CD4-positive, CD25-positive, alpha-beta regulatory T cell (primary cell): ENCODE data around the gene SPRY4. TPM values are rescaled to one million over a fixed set of nuclear protein-coding genes. Genes with fewer than 3 reads are reported as not detected.

Experiments
- ATAC-seq, 2 donors: fragments of 150-1000 bp; cut with Tn5 transposase; one replicate each; pipeline ENCODE4 v1.10.0; 2021; ENCODE audit warnings: low read depth in 2 of 2, moderate number of reproducible peaks in 2 of 2, moderate library complexity in 1 of 2
- DNase-seq, 3 donors: peaks; one replicate each; pipeline versions ENCODE4 v3.0.0 to v3.0.0-alpha.2; 2012 to 2022; ENCODE audit warnings: mixed read lengths in 1 of 3
- H3K27ac ChIP-seq: one replicate; pipeline ENCODE4 v1.7.0; 2013; ENCODE audit warnings: mild to moderate bottlenecking, low read length; ENCODE audit not compliant: insufficient read depth, poor library complexity, severe bottlenecking
- H3K27me3 ChIP-seq: one replicate; pipeline ENCODE4 v1.7.0; 2013; ENCODE audit warnings: low read length; ENCODE audit not compliant: control insufficient read depth, insufficient read depth
- H3K36me3 ChIP-seq: one replicate; pipeline ENCODE4 v1.7.0; 2013; ENCODE audit warnings: mild to moderate bottlenecking, low read length, moderate library complexity; ENCODE audit not compliant: control insufficient read depth, insufficient read depth
- H3K4me1 ChIP-seq: 2 replicates; pipeline ENCODE4 v1.7.0; 2013; ENCODE audit warnings: mild to moderate bottlenecking, low read length; ENCODE audit not compliant: insufficient read depth, control insufficient read depth, poor library complexity, severe bottlenecking
- H3K4me3 ChIP-seq: one replicate; pipeline ENCODE4 v1.7.0; 2013; ENCODE audit warnings: low read depth, mild to moderate bottlenecking, low read length, moderate library complexity
- H3K9me3 ChIP-seq, 2 experiments: 1 replicate in 1 of 2; 2 replicates in 1 of 2; pipeline ENCODE4 v1.7.0; 2013; ENCODE audit warnings: low read length in 2 of 2, mild to moderate bottlenecking in 1 of 2, moderate library complexity in 1 of 2; ENCODE audit not compliant: control insufficient read depth in 2 of 2
- H3K27ac Mint-ChIP-seq, 3 donors: one replicate each; pipeline ENCODE4 v1.8.0; 2020 to 2022; ENCODE audit warnings: mild to moderate bottlenecking in 3 of 3, mixed read lengths in 3 of 3, moderate library complexity in 2 of 3
- H3K27me3 Mint-ChIP-seq: one replicate; pipeline ENCODE4 v1.8.0; 2022; ENCODE audit warnings: mild to moderate bottlenecking, mixed read lengths
- H3K36me3 Mint-ChIP-seq: one replicate; pipeline ENCODE4 v1.8.0; 2020; ENCODE audit warnings: mixed read lengths
- H3K4me1 Mint-ChIP-seq, 4 donors: one replicate each; pipeline ENCODE4 v1.8.0; 2020 to 2022; ENCODE audit warnings: mixed read lengths in 4 of 4, mild to moderate bottlenecking in 1 of 4
- H3K4me3 Mint-ChIP-seq, 4 donors: one replicate each; pipeline ENCODE4 v1.8.0; 2020 to 2022; ENCODE audit warnings: mild to moderate bottlenecking in 4 of 4, mixed read lengths in 4 of 4, moderate library complexity in 3 of 4
- H3K9me3 Mint-ChIP-seq, 7 donors: one replicate each; pipeline ENCODE4 v1.8.0; 2020 to 2022; ENCODE audit warnings: mixed read lengths in 7 of 7, mild to moderate bottlenecking in 3 of 7, moderate library complexity in 2 of 7
- polyA plus RNA-seq, 4 donors: library from polyadenylated mRNA; unstranded; fragments of 300-500 nt; fragmentation: Illumina TruSeq; gene quantifications; one replicate each; pipeline ENCODE4 v1.2.3, GENCODE V29; 2021
- total RNA-seq: library from RNA; stranded (reverse); gene quantifications from one replicate; pipeline ENCODE4 v1.2.3, GENCODE V29; 2022

The SPRY4 gene
- total and polyA plus RNA-seq, 5 donors from 2014 or later, result 0.52 TPM; not detected in 4

- no peak overlapping the region for H3K4me3 ChIP-seq
- Mint-ChIP-seq H3K27me3 (peaks cover 29% of the 10 kb centered on the region), H3K4me3 (no peak overlapping the region), H3K9me3 (no peaks in the 10 kb centered on the region), H3K4me1 (peaks cover 0 to 20% (median 11%) of the 10 kb centered on the region in 4 donors), H3K36me3 (peaks cover 7% of the 10 kb centered on the region), H3K27ac (no peak overlapping the region)
- H3K27ac ChIP-seq, result no peak overlapping the region
- no peaks in the 10 kb centered on the region for H3K9me3 ChIP-seq
- no peak for DNase-seq
- H3K4me1 ChIP-seq, result peaks cover 7% of the 10 kb centered on the region
- no peaks in the 10 kb centered on the region for H3K27me3 ChIP-seq
- no peak for ATAC-seq
- no peaks in the 10 kb centered on the region for H3K36me3 ChIP-seq
Observed at GRCh38 chr5:142317173-142317572, 7.6 kb downstream of the SPRY4 start.

- Mint-ChIP-seq H3K27ac (no peak overlapping the region), H3K27me3 (peaks cover 25% of the 10 kb centered on the region), H3K4me1 (peaks cover 0 to 20% (median 9%) of the 10 kb centered on the region in 4 donors), H3K36me3 (peaks cover 7% of the 10 kb centered on the region), H3K9me3 (no peaks in the 10 kb centered on the region), H3K4me3 (no peak overlapping the region)
- ATAC-seq (no peak), DNase-seq (no peak)
- no peak overlapping the region for H3K27ac ChIP-seq
- H3K36me3 ChIP-seq, result no peaks in the 10 kb centered on the region
- H3K27me3 ChIP-seq, result no peaks in the 10 kb centered on the region
- no peaks in the 10 kb centered on the region for H3K9me3 ChIP-seq
- no peak overlapping the region for H3K4me3 ChIP-seq
- peaks cover 7% of the 10 kb centered on the region for H3K4me1 ChIP-seq
Observed at GRCh38 chr5:142316681-142317080, 8.1 kb downstream of the SPRY4 start.

- ATAC-seq, result no peak
- no peaks in the 10 kb centered on the region for H3K9me3 Mint-ChIP-seq
- H3K4me3 Mint-ChIP-seq, result no peak overlapping the region
- Histone ChIP-seq H3K9me3 (no peaks in the 10 kb centered on the region), H3K27ac (no peak overlapping the region), H3K4me1 (peaks cover 7% of the 10 kb centered on the region), H3K36me3 (no peaks in the 10 kb centered on the region), H3K4me3 (no peak overlapping the region), H3K27me3 (no peaks in the 10 kb centered on the region)
- H3K27me3 Mint-ChIP-seq, result peaks cover 19% of the 10 kb centered on the region
- H3K27ac Mint-ChIP-seq, result no peak overlapping the region
- H3K4me1 Mint-ChIP-seq, result peaks cover 0 to 20% (median 7%) of the 10 kb centered on the region in 4 donors
- H3K36me3 Mint-ChIP-seq, result peaks cover 7% of the 10 kb centered on the region
- peak in 2 of 3 donors; percentile 27 to 32 for DNase-seq
Observed at GRCh38 chr5:142316051-142316450, 8.8 kb downstream of the SPRY4 start.

GRCh38 chr5:142315096-142315900, 9.5 kb downstream of the SPRY4 start:
- Histone ChIP-seq H3K9me3 (no peaks in the 10 kb centered on the region), H3K27me3 (no peaks in the 10 kb centered on the region), H3K36me3 (no peaks in the 10 kb centered on the region), H3K27ac (no peak overlapping the region), H3K4me3 (no peak overlapping the region), H3K4me1 (peaks cover 7% of the 10 kb centered on the region)
- ATAC-seq (no peak), DNase-seq (no peak)
- Mint-ChIP-seq H3K27ac (no peak overlapping the region), H3K4me1 (peaks cover 0 to 20% (median 7%) of the 10 kb centered on the region in 4 donors), H3K36me3 (peaks cover 1% of the 10 kb centered on the region), H3K9me3 (no peaks in the 10 kb centered on the region), H3K27me3 (peaks cover 13% of the 10 kb centered on the region), H3K4me3 (no peak overlapping the region)

GRCh38 chr5:142314606-142315005, 10.2 kb downstream of the SPRY4 start:
- no peaks in the 10 kb centered on the region for H3K36me3 Mint-ChIP-seq
- Histone ChIP-seq H3K9me3 (no peaks in the 10 kb centered on the region), H3K4me3 (no peak overlapping the region), H3K4me1 (peaks cover 7% of the 10 kb centered on the region), H3K36me3 (no peaks in the 10 kb centered on the region), H3K27me3 (no peaks in the 10 kb centered on the region), H3K27ac (no peak overlapping the region)
- peaks cover 0 to 20% (median 7%) of the 10 kb centered on the region in 4 donors for H3K4me1 Mint-ChIP-seq
- ATAC-seq (no peak), DNase-seq (no peak)
- H3K27ac Mint-ChIP-seq, result no peak overlapping the region
- peaks cover 13% of the 10 kb centered on the region for H3K27me3 Mint-ChIP-seq
- H3K9me3 Mint-ChIP-seq, result no peaks in the 10 kb centered on the region
- no peak overlapping the region for H3K4me3 Mint-ChIP-seq

GRCh38 chr5:142314109-142314508, 10.7 kb downstream of the SPRY4 start:
- no peak for ATAC-seq
- H3K9me3 Mint-ChIP-seq, result no peaks in the 10 kb centered on the region
- H3K4me1 ChIP-seq, result peaks cover 7% of the 10 kb centered on the region
- H3K4me1 Mint-ChIP-seq, result peaks cover 0 to 17% (median 6%) of the 10 kb centered on the region in 4 donors
- H3K9me3 ChIP-seq, result no peaks in the 10 kb centered on the region
- DNase-seq, result no peak
- peaks cover 13% of the 10 kb centered on the region for H3K27me3 Mint-ChIP-seq
- no peaks in the 10 kb centered on the region for H3K36me3 ChIP-seq
- no peaks in the 10 kb centered on the region for H3K36me3 Mint-ChIP-seq
- H3K27ac Mint-ChIP-seq, result no peak overlapping the region
- no peak overlapping the region for H3K4me3 Mint-ChIP-seq
- no peaks in the 10 kb centered on the region for H3K27me3 ChIP-seq
- no peak overlapping the region for H3K27ac ChIP-seq
- H3K4me3 ChIP-seq, result no peak overlapping the region

- Histone ChIP-seq H3K4me1 (peaks cover 7% of the 10 kb centered on the region), H3K9me3 (no peaks in the 10 kb centered on the region), H3K4me3 (no peak overlapping the region), H3K27ac (no peak overlapping the region), H3K27me3 (no peaks in the 10 kb centered on the region), H3K36me3 (no peaks in the 10 kb centered on the region)
- peaks cover 13% of the 10 kb centered on the region for H3K27me3 Mint-ChIP-seq
- DNase-seq (no peak), ATAC-seq (no peak)
- H3K27ac Mint-ChIP-seq, result no peak overlapping the region
- no peaks in the 10 kb centered on the region for H3K36me3 Mint-ChIP-seq
- no peak overlapping the region for H3K4me3 Mint-ChIP-seq
- H3K4me1 Mint-ChIP-seq, result peaks cover 0 to 16% (median 5%) of the 10 kb centered on the region in 4 donors
- H3K9me3 Mint-ChIP-seq, result no peaks in the 10 kb centered on the region
Observed at GRCh38 chr5:142313682-142314081, 11.1 kb downstream of the SPRY4 start.

GRCh38 chr5:142313275-142313674, 11.5 kb downstream of the SPRY4 start:
- ATAC-seq, result no peak
- no peaks in the 10 kb centered on the region for H3K27me3 ChIP-seq
- Mint-ChIP-seq H3K4me1 (peaks cover 0 to 16% (median 5%) of the 10 kb centered on the region in 4 donors), H3K36me3 (no peaks in the 10 kb centered on the region), H3K4me3 (no peak overlapping the region), H3K9me3 (no peaks in the 10 kb centered on the region), H3K27ac (no peak overlapping the region), H3K27me3 (peaks cover 13% of the 10 kb centered on the region)
- no peaks in the 10 kb centered on the region for H3K36me3 ChIP-seq
- H3K4me3 ChIP-seq, result no peak overlapping the region
- peaks cover 7% of the 10 kb centered on the region for H3K4me1 ChIP-seq
- H3K27ac ChIP-seq, result no peak overlapping the region
- no peaks in the 10 kb centered on the region for H3K9me3 ChIP-seq
- DNase-seq, result no peak
